ENCODE results near the gene NUDT3. TPM values are rescaled to one million over a fixed set of nuclear protein-coding genes. Genes with fewer than 3 reads are reported as not detected.

NUDT3 gene
- total and polyA plus RNA-seq, 9 of the 15 experiments (the other 6 are each of a cell fraction or from before 2014, with no cell fraction given): 5.4 to 81.2 (median 56.4) TPM

GRCh38 chr6:34350137-34350933, 42.1 kb downstream of the NUDT3 start:
- 0 out of 2 replicates have a peak, but pooled peaks cover 5% of the 10 kb centered on the region for H4K20me1 ChIP-seq (replicated peaks; ENCODE audit: control insufficient read depth, insufficient read depth, low read length)
- no peak overlapping the region for H2AFZ ChIP-seq (ENCODE audit: low read depth, low read length)
- H3K27ac ChIP-seq (ENCODE audit: extremely low read depth, low read depth, low read length): peak overlapping the region; percentile 27; the same call in 1 of the 3 replicates
- ATAC-seq: no peak
- no peak overlapping the region for H3K4me3 ChIP-seq
- in situ Hi-C loops (cut with MboI) (no loop called here), intact Hi-C loops (cut with micrococcal nuclease) (no loop called here)
- peaks cover 9% of the 10 kb centered on the region; the same call in 2 of the 3 replicates for H3K36me3 ChIP-seq (ENCODE audit: control insufficient read depth, insufficient read depth, low read length)
- TF ChIP-seq PHF20 (IDR thresholded peaks at IDR 0.05; ENCODE audit: partially characterized antibody): no peak
- peak; percentile 49; the same call in 1 of the 2 replicates for TF ChIP-seq CBFA2T3 (IDR thresholded peaks at IDR 0.05)
- TF ChIP-seq MLX (CRISPR knock-in tag; conservative IDR thresholded peaks at IDR 0.05): no peak
- peak; percentile 16; the same call in 1 of the 2 replicates for TF ChIP-seq ARID1B (IDR thresholded peaks at IDR 0.05)
- TF ChIP-seq SOX6 (IDR thresholded peaks at IDR 0.05): peak; percentile 42
- TF ChIP-seq CBFA2T2 (conservative IDR thresholded peaks at IDR 0.05): 0 out of 2 replicates have a peak, but pooled peaks have one; percentile 11
- TF ChIP-seq SMAD4 (CRISPR knock-in tag; conservative IDR thresholded peaks at IDR 0.05): 0 out of 2 replicates have a peak, but pooled peaks have one; percentile 28
- no peak for DNase-seq (ENCODE audit: extremely low read depth in 1 of 4, low spot score in 3 of 4)
- H3K4me1 ChIP-seq (replicated peaks in 1 of 2; ENCODE audit: control insufficient read depth in 2 of 2, insufficient read depth in 2 of 2, low read length in 2 of 2): peaks cover 2 to 15% of the 10 kb centered on the region in 2 experiments; a peak in 4 of 5 replicates
- 83% methylated on average over 1 of the region's 1 CpG for WGBS (ENCODE audit: insufficient coverage, low coverage, missing lambda C conversion rate)
- no peaks in the 10 kb centered on the region for H3K27me3 ChIP-seq (ENCODE audit: control insufficient read depth in 2 of 2, insufficient read depth in 2 of 2, low read length in 2 of 2)
- CTCF ChIA-PET (ENCODE audit: low intra/inter-chr PET ratio): no interaction called here
- H3K9me1 ChIP-seq (ENCODE audit: control insufficient read depth, insufficient read depth, low read length): no peaks in the 10 kb centered on the region
- H3K79me2 ChIP-seq (ENCODE audit: control insufficient read depth, insufficient read depth, low read length): peaks cover 90% of the 10 kb centered on the region
- no peak overlapping the region for H3K9ac ChIP-seq (ENCODE audit: insufficient read depth in 1 of 2, low read depth in 2 of 2, low read length in 2 of 2)
- BruUV-seq (replicated peaks): no TSS peak
- no peaks in the 10 kb centered on the region for H3K9me3 ChIP-seq (replicated peaks; ENCODE audit: control insufficient read depth, insufficient read depth, low read depth, low read length)
- no peak for FAIRE-seq
- POLR2A ChIA-PET: interaction anchor here (0.6 to 1.1 kb wide), 2 partner anchors 18 to 39 kb away, joined by 3 read pairs; no protein-coding TSS in a partner anchor
- no peak overlapping the region for H3K4me2 ChIP-seq (ENCODE audit: insufficient read depth, low read length)
